ENCODE data around the gene TMEM35A. TPM values are rescaled to one million over a fixed set of nuclear protein-coding genes. Genes with fewer than 3 reads are reported as not detected.

Gene TMEM35A
- total and polyA plus RNA-seq, 7 donors, result 0.08 to 0.28 (median 0.16) TPM; not detected in 1

- H3K27ac ChIP-seq, result no peak overlapping the region
- no peaks in the 10 kb centered on the region for H3K36me3 ChIP-seq (ENCODE audit: insufficient read depth in 1 of 2, low read depth in 1 of 2)
- no peak overlapping the region for H3K4me3 ChIP-seq
- H3K9me3 ChIP-seq, result no peaks in the 10 kb centered on the region
- H3K27me3 ChIP-seq (ENCODE audit: insufficient read depth in 3 of 3, low read length in 2 of 3), result no peaks in the 10 kb centered on the region
- no peak for DNase-seq
- WGBS, 3 donors, result 89 to 100% (median 91%) methylated on average over 1 of the region's 1 CpG
- no peaks in the 10 kb centered on the region for H3K4me1 ChIP-seq
- no peak for TF ChIP-seq CTCF (IDR thresholded peaks at IDR 0.05)
- ATAC-seq, result no peak
- intact Hi-C loops (cut with DNase I), result no loop called here
These were observed 13.1 kb downstream of the TMEM35A start for GRCh38 chrX:101091817-101092216.

- ATAC-seq (peak; percentile 99 to 100 (median 100)), DNase-seq (peak; percentile 91 to 96)
- no peaks in the 10 kb centered on the region for H3K9me3 ChIP-seq
- H3K4me1 ChIP-seq, result no peaks in the 10 kb centered on the region
- no peaks in the 10 kb centered on the region for H3K27me3 ChIP-seq (ENCODE audit: insufficient read depth in 3 of 3, low read length in 2 of 3)
- no peak for TF ChIP-seq CTCF (IDR thresholded peaks at IDR 0.05)
- no peaks in the 10 kb centered on the region for H3K36me3 ChIP-seq (ENCODE audit: insufficient read depth in 1 of 2, low read depth in 1 of 2)
- WGBS, 3 donors, result 0 to 35% (median 1%) methylated on average over 46 to 48 of the region's 48 CpGs
- intact Hi-C loops (cut with DNase I), result loop anchor here in 1 of 2 donors (5.0 kb wide), 1 partner anchor 45 kb away; the partner anchor contains the start of gene TRMT2B
- peak within 1 kb of the TSS; percentile 60 for H3K4me3 ChIP-seq
- H3K27ac ChIP-seq, result peak within 1 kb of the TSS; percentile 75
These were observed 19.1 kb downstream of the TMEM35A start, which contains the start of gene CENPI for GRCh38 chrX:101097546-101098453. Gene CENPI (plus strand): TSS chrX:101098204. CDS start chrX:101101071, 2,867 bp downstream.

- intact Hi-C loops (cut with DNase I), result no loop called here
- TF ChIP-seq CTCF (IDR thresholded peaks at IDR 0.05), result no peak
- WGBS, 3 donors, result 86 to 99% (median 94%) methylated on average over 4 of the region's 4 CpGs
These were observed 29.6 kb downstream of the TMEM35A start for GRCh38 chrX:101108284-101108683.

GRCh38 chrX:101117701-101118100 lies 39.0 kb downstream of the TMEM35A start:
- H3K9me3 ChIP-seq, result no peaks in the 10 kb centered on the region
- H3K27ac ChIP-seq, result no peak overlapping the region
- DNase-seq (no peak), ATAC-seq (no peak)
- no peaks in the 10 kb centered on the region for H3K27me3 ChIP-seq (ENCODE audit: insufficient read depth in 3 of 3, low read length in 2 of 3)
- TF ChIP-seq CTCF (IDR thresholded peaks at IDR 0.05), result no peak
- intact Hi-C loops (cut with DNase I), result no loop called here
- H3K4me1 ChIP-seq, result no peaks in the 10 kb centered on the region
- no peaks in the 10 kb centered on the region for H3K36me3 ChIP-seq (ENCODE audit: insufficient read depth in 1 of 2, low read depth in 1 of 2)
- 27 to 53% (median 37%) methylated on average over 3 of the region's 3 CpGs for WGBS, 3 donors
- H3K4me3 ChIP-seq, result no peak overlapping the region

More at GRCh38 chrX:101108284-101108683, 29.6 kb downstream of the TMEM35A start:
- H3K4me1 ChIP-seq, result no peaks in the 10 kb centered on the region
- H3K4me3 ChIP-seq, result no peak overlapping the region
- DNase-seq (no peak), ATAC-seq (no peak)
- no peak overlapping the region for H3K27ac ChIP-seq
- H3K27me3 ChIP-seq (ENCODE audit: insufficient read depth in 3 of 3, low read length in 2 of 3), result peaks cover 0 to 8% (median 0%) of the 10 kb centered on the region in 3 donors
- H3K9me3 ChIP-seq, result no peaks in the 10 kb centered on the region
- no peaks in the 10 kb centered on the region for H3K36me3 ChIP-seq (ENCODE audit: insufficient read depth in 1 of 2, low read depth in 1 of 2)
